ENCODE data around the gene ARSI.

DNA sequence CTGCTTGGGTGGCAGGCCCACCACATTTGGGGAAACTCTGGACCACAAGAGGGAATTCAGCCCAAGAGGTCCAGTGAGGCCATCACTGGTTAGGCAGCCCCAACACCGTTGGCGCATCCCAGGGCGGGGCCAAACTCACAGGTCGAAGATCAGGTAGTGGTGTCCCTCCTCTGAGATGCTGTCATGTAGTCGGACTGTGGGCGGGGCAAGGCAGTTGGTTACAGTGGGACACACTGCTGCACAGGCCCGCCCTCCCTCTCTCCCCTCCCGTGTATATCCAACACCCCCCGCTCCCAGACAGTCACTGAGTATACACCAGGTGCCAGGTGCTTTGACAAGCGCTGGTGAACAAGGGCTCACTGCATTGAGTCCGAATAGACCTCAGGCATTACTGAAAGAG, 45.3 kb downstream of the ARSI start:
- no peak for TF ChIP-seq POLR2AphosphoS5 (IDR thresholded peaks at IDR 0.05; ENCODE audit: insufficient read depth, low read depth, low read length)
- no peak for TF ChIP-seq EZH2 (IDR thresholded peaks at IDR 0.05; ENCODE audit: borderline replicate concordance, low read depth, low read length, severe bottlenecking)
- TF ChIP-seq POLR2A (IDR thresholded peaks at IDR 0.05; ENCODE audit: low read depth, low read length): no peak
- TF ChIP-seq, protein P1, sequence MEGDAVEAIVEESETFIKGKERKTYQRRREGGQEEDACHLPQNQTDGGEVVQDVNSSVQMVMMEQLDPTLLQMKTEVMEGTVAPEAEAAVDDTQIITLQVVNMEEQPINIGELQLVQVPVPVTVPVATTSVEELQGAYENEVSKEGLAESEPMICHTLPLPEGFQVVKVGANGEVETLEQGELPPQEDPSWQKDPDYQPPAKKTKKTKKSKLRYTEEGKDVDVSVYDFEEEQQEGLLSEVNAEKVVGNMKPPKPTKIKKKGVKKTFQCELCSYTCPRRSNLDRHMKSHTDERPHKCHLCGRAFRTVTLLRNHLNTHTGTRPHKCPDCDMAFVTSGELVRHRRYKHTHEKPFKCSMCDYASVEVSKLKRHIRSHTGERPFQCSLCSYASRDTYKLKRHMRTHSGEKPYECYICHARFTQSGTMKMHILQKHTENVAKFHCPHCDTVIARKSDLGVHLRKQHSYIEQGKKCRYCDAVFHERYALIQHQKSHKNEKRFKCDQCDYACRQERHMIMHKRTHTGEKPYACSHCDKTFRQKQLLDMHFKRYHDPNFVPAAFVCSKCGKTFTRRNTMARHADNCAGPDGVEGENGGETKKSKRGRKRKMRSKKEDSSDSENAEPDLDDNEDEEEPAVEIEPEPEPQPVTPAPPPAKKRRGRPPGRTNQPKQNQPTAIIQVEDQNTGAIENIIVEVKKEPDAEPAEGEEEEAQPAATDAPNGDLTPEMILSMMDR (IDR thresholded peaks at IDR 0.05; ENCODE audit: extremely low read depth in 1 of 2, insufficient read depth in 1 of 2, low read depth in 1 of 2, low read length in 2 of 2): no peak
- no peak for TF ChIP-seq MYC (IDR thresholded peaks at IDR 0.05; ENCODE audit: low read depth, low read length)

Data from endothelial cell of umbilical vein (primary cell).